NCI-H1930 (cell line): ENCODE measurements around the gene PTH.

Experiments used
- DNase-seq, 2 experiments: peaks; one replicate each; lab custom pipeline; 2025; lab: John Stamatoyannopoulos, UW

The PTH gene

DNA sequence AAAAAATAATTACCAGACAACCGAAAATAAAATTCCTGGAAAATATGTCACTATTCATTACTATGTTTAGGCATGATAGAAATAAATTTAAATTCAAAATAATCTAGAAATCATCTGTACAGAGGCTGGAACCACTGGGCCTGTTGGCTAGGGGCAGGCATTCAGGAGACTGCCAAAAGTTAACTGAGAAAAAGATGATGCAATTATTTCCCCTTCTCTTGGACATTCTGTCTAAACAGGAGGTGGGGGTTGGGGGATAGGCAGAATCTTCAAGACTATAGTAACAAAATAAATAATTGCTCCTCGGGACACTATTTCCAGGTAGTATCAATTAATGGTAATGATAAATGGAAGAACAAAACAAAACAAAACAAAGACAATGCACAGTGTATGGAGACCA is 46.9 kb downstream of the PTH start:
- no peak for DNase-seq

DNA sequence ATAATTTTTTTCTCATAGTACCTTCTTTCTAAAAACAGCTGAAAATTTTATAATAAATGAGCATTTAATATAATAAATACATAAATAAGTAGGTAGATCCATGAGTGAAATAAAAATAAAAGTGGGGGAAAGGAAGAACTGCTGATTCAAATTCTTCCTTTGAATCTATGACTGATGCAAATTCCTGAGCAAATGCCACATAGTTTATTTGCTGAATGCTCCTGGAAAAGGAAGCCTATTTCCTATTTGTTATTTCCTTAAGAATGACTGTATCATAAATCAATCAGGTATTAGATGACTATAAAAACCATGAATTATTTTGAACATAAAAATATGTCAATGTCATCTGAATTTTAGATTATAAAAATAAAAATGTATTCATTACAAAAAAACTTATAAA is 49.4 kb downstream of the PTH start:
- no peak for DNase-seq

DNA sequence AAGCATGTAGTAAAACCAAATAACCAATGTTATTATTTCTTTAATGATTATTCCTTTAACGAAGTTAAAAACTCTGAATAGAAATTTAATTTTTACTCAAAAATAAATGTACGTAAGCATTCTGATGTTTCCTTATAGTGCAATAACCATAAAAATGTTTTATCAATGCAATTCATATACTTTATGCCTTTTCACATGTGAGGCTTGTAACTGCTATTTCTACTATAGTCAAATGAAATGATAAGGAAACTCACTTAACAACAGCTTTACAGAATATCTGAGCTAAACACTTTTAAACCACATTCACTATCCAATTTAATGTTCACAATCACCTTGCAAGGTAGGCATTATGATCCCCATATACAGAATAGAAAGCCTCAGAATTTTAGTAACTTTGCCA is 50.2 kb downstream of the PTH start:
- no peak for DNase-seq
